ENCODE measurements around the gene LIPH. TPM values are rescaled to one million over a fixed set of nuclear protein-coding genes. Genes with fewer than 3 reads are reported as not detected.

LIPH gene
- total RNA-seq, 4 donors from 2014 or later: 31.6 to 115 (median 74.7) TPM

- H3K4me1 ChIP-seq: peaks cover 17 to 41% (median 21%) of the 10 kb centered on the region in 4 donors
- no peaks in the 10 kb centered on the region for H3K9me3 ChIP-seq
- no peaks in the 10 kb centered on the region for H3K27me3 ChIP-seq
- peak within 1 kb of the TSS; percentile 94 to 97 (median 96) for H3K27ac ChIP-seq
- 0% methylated on average over 3 to 44 of the region's 64 CpGs for WGBS, 2 donors (ENCODE audit: low coverage in 1 of 2)
- intact Hi-C loops (cut with DNase I; ENCODE audit: low total_unique reads) (no loop called here), in situ Hi-C loops (cut with MboI; ENCODE audit: low pct_ligation_motif_present in 1 of 4, low pct_unique_long_range_greater_than_20kb in 1 of 4, low sequenced_read_pairs in 3 of 4) (loop anchor here in 1 of 4 donors (5.0 kb wide), 1 partner anchor 89 kb away; the partner anchor contains the start of gene TMEM41A)
- peak; percentile 100 for DNase-seq
- TF ChIP-seq EP300 (IDR thresholded peaks at IDR 0.05; ENCODE audit: low read depth) (no peak), POLR2A (IDR thresholded peaks at IDR 0.05) (peak; percentile 94), POLR2AphosphoS5 (IDR thresholded peaks at IDR 0.05) (peak; percentile 87 to 94 (median 92))
- TF ChIP-seq, protein P1, sequence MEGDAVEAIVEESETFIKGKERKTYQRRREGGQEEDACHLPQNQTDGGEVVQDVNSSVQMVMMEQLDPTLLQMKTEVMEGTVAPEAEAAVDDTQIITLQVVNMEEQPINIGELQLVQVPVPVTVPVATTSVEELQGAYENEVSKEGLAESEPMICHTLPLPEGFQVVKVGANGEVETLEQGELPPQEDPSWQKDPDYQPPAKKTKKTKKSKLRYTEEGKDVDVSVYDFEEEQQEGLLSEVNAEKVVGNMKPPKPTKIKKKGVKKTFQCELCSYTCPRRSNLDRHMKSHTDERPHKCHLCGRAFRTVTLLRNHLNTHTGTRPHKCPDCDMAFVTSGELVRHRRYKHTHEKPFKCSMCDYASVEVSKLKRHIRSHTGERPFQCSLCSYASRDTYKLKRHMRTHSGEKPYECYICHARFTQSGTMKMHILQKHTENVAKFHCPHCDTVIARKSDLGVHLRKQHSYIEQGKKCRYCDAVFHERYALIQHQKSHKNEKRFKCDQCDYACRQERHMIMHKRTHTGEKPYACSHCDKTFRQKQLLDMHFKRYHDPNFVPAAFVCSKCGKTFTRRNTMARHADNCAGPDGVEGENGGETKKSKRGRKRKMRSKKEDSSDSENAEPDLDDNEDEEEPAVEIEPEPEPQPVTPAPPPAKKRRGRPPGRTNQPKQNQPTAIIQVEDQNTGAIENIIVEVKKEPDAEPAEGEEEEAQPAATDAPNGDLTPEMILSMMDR (IDR thresholded peaks at IDR 0.05): peak in 1 of 5 experiments; percentile 18
- peak within 1 kb of the TSS; percentile 71 to 93 (median 80) for H3K4me3 ChIP-seq
- H3K36me3 ChIP-seq: no peaks in the 10 kb centered on the region
Observed at GRCh38 chr3:185585859-185586685, 33.7 kb upstream of the LIPH start, which contains the start of gene SENP2. Gene SENP2, plus strand, starts transcription at chr3:185586295. Its CDS starts 119 bp downstream, at chr3:185586414.

DNA sequence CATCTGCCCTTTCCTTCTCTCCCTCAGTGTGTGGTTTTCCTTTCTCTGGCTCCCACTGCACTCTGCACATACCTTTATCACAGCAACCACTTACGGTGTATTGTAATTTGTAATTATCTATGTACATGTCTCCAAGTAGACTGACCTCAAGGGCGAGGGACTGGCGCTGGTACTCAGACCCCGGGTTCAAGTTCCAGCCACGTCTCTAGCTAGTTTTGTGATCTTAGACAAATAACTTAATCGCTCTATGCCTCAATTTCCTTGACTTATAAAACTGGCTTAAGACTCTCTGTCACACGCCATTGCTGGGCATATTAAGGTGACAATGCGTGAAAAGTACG is 33.1 kb upstream of the LIPH start:
- Histone ChIP-seq H3K4me1 (peaks cover 17 to 41% (median 21%) of the 10 kb centered on the region in 4 donors), H3K27ac (peak overlapping the region; percentile 94 to 97 (median 96)), H3K36me3 (no peaks in the 10 kb centered on the region), H3K27me3 (no peaks in the 10 kb centered on the region), H3K4me3 (peak overlapping the region in 3 of 4 donors; percentile 71 to 81 (median 79)), H3K9me3 (no peaks in the 10 kb centered on the region)
- in situ Hi-C loops (cut with MboI; ENCODE audit: low pct_ligation_motif_present in 1 of 4, low pct_unique_long_range_greater_than_20kb in 1 of 4, low sequenced_read_pairs in 3 of 4) (loop anchor here in 1 of 4 donors (5.0 kb wide), 1 partner anchor 88 kb away; the partner anchor contains the start of gene TMEM41A), intact Hi-C loops (cut with DNase I; ENCODE audit: low total_unique reads) (no loop called here)
- 11 to 27% methylated on average over 5 to 9 of the region's 9 CpGs for WGBS, 2 donors (ENCODE audit: low coverage in 1 of 2)
- DNase-seq: peak; percentile 36
- TF ChIP-seq, protein P1 (IDR thresholded peaks at IDR 0.05): no peak
- TF ChIP-seq EP300 (IDR thresholded peaks at IDR 0.05; ENCODE audit: low read depth): no peak
- no peak for TF ChIP-seq POLR2AphosphoS5 (IDR thresholded peaks at IDR 0.05)
- TF ChIP-seq POLR2A (IDR thresholded peaks at IDR 0.05): no peak

GRCh38 chr3:185584686-185585085 is 32.3 kb upstream of the LIPH start:
- peak; percentile 50 for DNase-seq
- WGBS, 2 donors (ENCODE audit: low coverage in 1 of 2): 65% methylated on average over 4 of the region's 4 CpGs; no CpG with 5 or more reads in 1 of the 2 donors

GRCh38 chr3:185583925-185584324 is 31.5 kb upstream of the LIPH start:
- TF ChIP-seq EP300 (IDR thresholded peaks at IDR 0.05; ENCODE audit: low read depth): no peak
- TF ChIP-seq POLR2A (IDR thresholded peaks at IDR 0.05): no peak
- TF ChIP-seq, protein P1 (IDR thresholded peaks at IDR 0.05): no peak
- in situ Hi-C loops (cut with MboI; ENCODE audit: low pct_ligation_motif_present in 1 of 4, low pct_unique_long_range_greater_than_20kb in 1 of 4, low sequenced_read_pairs in 3 of 4): no loop called here
- H3K27ac ChIP-seq: no peak overlapping the region
- H3K27me3 ChIP-seq: no peaks in the 10 kb centered on the region
- peaks cover 17 to 32% (median 21%) of the 10 kb centered on the region in 4 donors for H3K4me1 ChIP-seq
- H3K9me3 ChIP-seq: no peaks in the 10 kb centered on the region
- intact Hi-C loops (cut with DNase I; ENCODE audit: low total_unique reads): no loop called here
- no peak for DNase-seq
- 42 to 65% methylated on average over 2 to 6 of the region's 6 CpGs for WGBS, 2 donors (ENCODE audit: low coverage in 1 of 2)
- no peak overlapping the region for H3K4me3 ChIP-seq
- H3K36me3 ChIP-seq: no peaks in the 10 kb centered on the region

More at GRCh38 chr3:185584686-185585085, 32.3 kb upstream of the LIPH start:
- peak overlapping the region; percentile 94 to 97 (median 96) for H3K27ac ChIP-seq
- H3K36me3 ChIP-seq: no peaks in the 10 kb centered on the region
- no peaks in the 10 kb centered on the region for H3K9me3 ChIP-seq
- intact Hi-C loops (cut with DNase I; ENCODE audit: low total_unique reads) (no loop called here), in situ Hi-C loops (cut with MboI; ENCODE audit: low pct_ligation_motif_present in 1 of 4, low pct_unique_long_range_greater_than_20kb in 1 of 4, low sequenced_read_pairs in 3 of 4) (loop anchor here in 1 of 4 donors (5.0 kb wide), 1 partner anchor 87 kb away; the partner anchor contains the start of gene TMEM41A)
- no peaks in the 10 kb centered on the region for H3K27me3 ChIP-seq
- no peak overlapping the region for H3K4me3 ChIP-seq
- TF ChIP-seq EP300 (IDR thresholded peaks at IDR 0.05; ENCODE audit: low read depth) (no peak), POLR2A (IDR thresholded peaks at IDR 0.05) (no peak), POLR2AphosphoS5 (IDR thresholded peaks at IDR 0.05) (no peak)
- TF ChIP-seq, protein P1 (IDR thresholded peaks at IDR 0.05): no peak
- H3K4me1 ChIP-seq: peaks cover 17 to 40% (median 21%) of the 10 kb centered on the region in 4 donors

Data from transverse colon (tissue), 4 donors.